GM23338 (cell line): ENCODE data around the gene NOS2. TPM values are rescaled to one million over a fixed set of nuclear protein-coding genes. Genes with fewer than 3 reads are reported as not detected.

ENCODE experiments used
- ATAC-seq: fragments of 200-7000 bp; cut with Tn5 transposase; 3 replicates; pipeline ENCODE4 v1.9.1; 2020
- DNase-seq: peaks from one replicate; pipeline ENCODE4 v3.0.0-alpha.2; 2015; ENCODE audit warnings: low spot score
- H2AFZ ChIP-seq: fragments of 200-600 bp; sonication (generic); 2 replicates; pipeline ENCODE4 v1.8.0; 2016; ENCODE audit warnings: antibody characterized with exemption, mild to moderate bottlenecking, moderate library complexity
- H3F3A ChIP-seq: fragments of 200-600 bp; sonication (generic); replicated peaks from 2 replicates; pipeline ENCODE4 v1.8.0; 2017; ENCODE audit warnings: antibody characterized with exemption, mixed run types, low read depth
- H3K27ac ChIP-seq: fragments of 200-600 bp; sonication (generic); 2 replicates; pipeline ENCODE4 v1.6.1; 2016; ENCODE audit warnings: low read depth
- H3K27me3 ChIP-seq: fragments of 200-600 bp; sonication (generic); 2 replicates; pipeline ENCODE4 v1.8.0; 2016; ENCODE audit warnings: mild to moderate bottlenecking, mixed run types, moderate library complexity; ENCODE audit not compliant: insufficient read depth
- H3K36me3 ChIP-seq: fragments of 200-600 bp; sonication (generic); 2 replicates; pipeline ENCODE4 v1.8.0; 2016; ENCODE audit warnings: mild to moderate bottlenecking; ENCODE audit not compliant: insufficient read depth
- H3K4me1 ChIP-seq: fragments of 200-600 bp; sonication (generic); 2 replicates; pipeline ENCODE4 v1.8.0; 2016; ENCODE audit warnings: mild to moderate bottlenecking, moderate library complexity; ENCODE audit not compliant: insufficient read depth
- H3K4me2 ChIP-seq: fragments of 200-600 bp; sonication (generic); 2 replicates; pipeline ENCODE4 v1.7.1; 2017; ENCODE audit warnings: mixed run types
- H3K4me3 ChIP-seq: fragments of 200-600 bp; sonication (generic); 2 replicates; pipeline ENCODE4 v1.6.1; 2016; ENCODE audit warnings: mixed run types
- H3K79me2 ChIP-seq: fragments of 200-600 bp; sonication (generic); replicated peaks from 2 replicates; pipeline ENCODE4 v1.8.0; 2017; ENCODE audit warnings: mild to moderate bottlenecking; ENCODE audit not compliant: insufficient read depth
- H3K9me2 ChIP-seq: fragments of 200-600 bp; sonication (generic); 2 replicates; pipeline ENCODE4 v1.8.0; 2017; ENCODE audit not compliant: insufficient read depth
- H4K20me1 ChIP-seq: fragments of 200-600 bp; sonication (generic); replicated peaks from 2 replicates; pipeline ENCODE4 v1.8.0; 2017; ENCODE audit warnings: mild to moderate bottlenecking; ENCODE audit not compliant: insufficient read depth
- H3K27ac Mint-ChIP-seq: 2 replicates; pipeline ENCODE4 v1.8.0; 2020; ENCODE audit warnings: inconsistent platforms, mild to moderate bottlenecking, moderate library complexity, mixed read lengths
- H3K27me3 Mint-ChIP-seq: 3 replicates; pipeline ENCODE4 v1.8.0; 2022; ENCODE audit warnings: low read depth, mild to moderate bottlenecking, moderate library complexity, mixed read lengths, inconsistent platforms; ENCODE audit not compliant: insufficient read depth, poor library complexity
- H3K36me3 Mint-ChIP-seq: 3 replicates; pipeline ENCODE4 v1.8.0; 2021; ENCODE audit warnings: low read depth, mild to moderate bottlenecking, inconsistent platforms, moderate library complexity, mixed read lengths
- H3K4me1 Mint-ChIP-seq: 3 replicates; pipeline ENCODE4 v1.8.0; 2020; ENCODE audit warnings: mild to moderate bottlenecking, inconsistent platforms, mixed read lengths
- H3K4me3 Mint-ChIP-seq: 3 replicates; pipeline ENCODE4 v1.8.0; 2021; ENCODE audit warnings: moderate library complexity, mild to moderate bottlenecking, inconsistent platforms, mixed read lengths
- H3K9me3 Mint-ChIP-seq: 3 replicates; pipeline ENCODE4 v1.8.0; 2020; ENCODE audit warnings: moderate library complexity, mild to moderate bottlenecking, inconsistent platforms, mixed read lengths
- CREB1 ChIP-seq: fragments of 250-450 bp; sonication (Bioruptor Pico); IDR thresholded peaks from 2 replicates; pipeline ENCODE4 v1.5.0; 2020; ENCODE audit warnings: low read depth, mild to moderate bottlenecking, moderate library complexity
- EZH2 ChIP-seq: fragments of 200-600 bp; sonication (generic); IDR thresholded peaks from one replicate; pipeline ENCODE4 v1.8.0; 2017; ENCODE audit warnings: antibody characterized with exemption, mild to moderate bottlenecking, low read depth; ENCODE audit not compliant: unreplicated experiment
- NANOG ChIP-seq: IDR thresholded peaks from 2 replicates; pipeline ENCODE4 v1.6.1; 2016; ENCODE audit warnings: antibody characterized with exemption, borderline replicate concordance
- POLR2AphosphoS5 ChIP-seq: IDR thresholded peaks from 2 replicates; pipeline ENCODE4 v1.6.1; 2016; ENCODE audit warnings: antibody characterized with exemption, low read depth
- STAT1 ChIP-seq: IDR thresholded peaks from one replicate; pipeline ENCODE4 v1.6.1; 2016; ENCODE audit warnings: antibody characterized with exemption; ENCODE audit not compliant: unreplicated experiment
- ZNF114 ChIP-seq: fragments of 250-450 bp; sonication (Bioruptor Pico); IDR thresholded peaks from 2 replicates; pipeline ENCODE4 v1.5.0; 2020; ENCODE audit warnings: mild to moderate bottlenecking, moderate library complexity
- polyA plus RNA-seq: library from polyadenylated mRNA; unstranded; fragments of >200 nt; fragmentation: Nextera tagmentation; extraction: Ambion mirVana; gene quantifications from 2 replicates; pipeline ENCODE4 v1.2.1, GENCODE V29; 2016
- total RNA-seq: library from RNA; depleted of rRNA; stranded (reverse); fragments of >200 nt; shearing (Covaris generic); gene quantifications from 2 replicates; pipeline ENCODE4 v1.2.3, GENCODE V29; 2014
- TF ChIP-seq, protein P1 (sequence below): IDR thresholded peaks from one replicate; pipeline ENCODE4 v1.6.1; 2018; ENCODE audit warnings: antibody characterized with exemption; ENCODE audit not compliant: unreplicated experiment
- TF ChIP-seq, protein P2 (sequence below): IDR thresholded peaks from 2 replicates; pipeline ENCODE4 v1.6.1; 2016; ENCODE audit warnings: antibody characterized with exemption
- TF ChIP-seq, protein P3 (sequence below), 2 experiments: fragments of 200-600 bp in 1 of 2; sonication (generic) in 1 of 2; conservative IDR thresholded peaks; 2 replicates each; pipeline versions ENCODE4 v1.5.1 to v1.6.1; 2016 to 2017; ENCODE audit warnings: antibody characterized with exemption in 2 of 2, low read depth in 2 of 2, mild to moderate bottlenecking in 2 of 2, moderate library complexity in 1 of 2

NOS2 gene
- total and polyA plus RNA-seq, 2 experiments from 2014 or later, result 0.44 to 2.7 TPM

- H3K27me3 Mint-ChIP-seq, result peaks cover 17% of the 10 kb centered on the region
- H3K79me2 ChIP-seq, result no peaks in the 10 kb centered on the region
Measured at GRCh38 chr17:27798376-27798775, 2.0 kb downstream of the NOS2 start.

More at GRCh38 chr17:27798376-27798775, 2.0 kb downstream of the NOS2 start:
- no peak for DNase-seq
- no peaks in the 10 kb centered on the region for H3K9me2 ChIP-seq
- ATAC-seq, result no peak
- Mint-ChIP-seq H3K36me3 (no peaks in the 10 kb centered on the region), H3K4me1 (peaks cover 3% of the 10 kb centered on the region; the same call in 2 of the 3 replicates), H3K4me3 (no peak overlapping the region), H3K9me3 (no peaks in the 10 kb centered on the region), H3K27ac (no peak overlapping the region)
- H2AFZ ChIP-seq, result no peak overlapping the region
- H3K4me2 ChIP-seq, result no peak overlapping the region
- no peaks in the 10 kb centered on the region for H3K36me3 ChIP-seq
- TF ChIP-seq, protein P1, sequence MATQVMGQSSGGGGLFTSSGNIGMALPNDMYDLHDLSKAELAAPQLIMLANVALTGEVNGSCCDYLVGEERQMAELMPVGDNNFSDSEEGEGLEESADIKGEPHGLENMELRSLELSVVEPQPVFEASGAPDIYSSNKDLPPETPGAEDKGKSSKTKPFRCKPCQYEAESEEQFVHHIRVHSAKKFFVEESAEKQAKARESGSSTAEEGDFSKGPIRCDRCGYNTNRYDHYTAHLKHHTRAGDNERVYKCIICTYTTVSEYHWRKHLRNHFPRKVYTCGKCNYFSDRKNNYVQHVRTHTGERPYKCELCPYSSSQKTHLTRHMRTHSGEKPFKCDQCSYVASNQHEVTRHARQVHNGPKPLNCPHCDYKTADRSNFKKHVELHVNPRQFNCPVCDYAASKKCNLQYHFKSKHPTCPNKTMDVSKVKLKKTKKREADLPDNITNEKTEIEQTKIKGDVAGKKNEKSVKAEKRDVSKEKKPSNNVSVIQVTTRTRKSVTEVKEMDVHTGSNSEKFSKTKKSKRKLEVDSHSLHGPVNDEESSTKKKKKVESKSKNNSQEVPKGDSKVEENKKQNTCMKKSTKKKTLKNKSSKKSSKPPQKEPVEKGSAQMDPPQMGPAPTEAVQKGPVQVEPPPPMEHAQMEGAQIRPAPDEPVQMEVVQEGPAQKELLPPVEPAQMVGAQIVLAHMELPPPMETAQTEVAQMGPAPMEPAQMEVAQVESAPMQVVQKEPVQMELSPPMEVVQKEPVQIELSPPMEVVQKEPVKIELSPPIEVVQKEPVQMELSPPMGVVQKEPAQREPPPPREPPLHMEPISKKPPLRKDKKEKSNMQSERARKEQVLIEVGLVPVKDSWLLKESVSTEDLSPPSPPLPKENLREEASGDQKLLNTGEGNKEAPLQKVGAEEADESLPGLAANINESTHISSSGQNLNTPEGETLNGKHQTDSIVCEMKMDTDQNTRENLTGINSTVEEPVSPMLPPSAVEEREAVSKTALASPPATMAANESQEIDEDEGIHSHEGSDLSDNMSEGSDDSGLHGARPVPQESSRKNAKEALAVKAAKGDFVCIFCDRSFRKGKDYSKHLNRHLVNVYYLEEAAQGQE, result no peak
- TF ChIP-seq CREB1 (CRISPR knock-in tag) (no peak), POLR2AphosphoS5 (no peak), STAT1 (no peak), NANOG (no peak), ZNF114 (CRISPR knock-in tag) (no peak), EZH2 (no peak)
- TF ChIP-seq, protein P2, sequence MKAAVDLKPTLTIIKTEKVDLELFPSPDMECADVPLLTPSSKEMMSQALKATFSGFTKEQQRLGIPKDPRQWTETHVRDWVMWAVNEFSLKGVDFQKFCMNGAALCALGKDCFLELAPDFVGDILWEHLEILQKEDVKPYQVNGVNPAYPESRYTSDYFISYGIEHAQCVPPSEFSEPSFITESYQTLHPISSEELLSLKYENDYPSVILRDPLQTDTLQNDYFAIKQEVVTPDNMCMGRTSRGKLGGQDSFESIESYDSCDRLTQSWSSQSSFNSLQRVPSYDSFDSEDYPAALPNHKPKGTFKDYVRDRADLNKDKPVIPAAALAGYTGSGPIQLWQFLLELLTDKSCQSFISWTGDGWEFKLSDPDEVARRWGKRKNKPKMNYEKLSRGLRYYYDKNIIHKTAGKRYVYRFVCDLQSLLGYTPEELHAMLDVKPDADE, result no peak
- TF ChIP-seq, protein P3, sequence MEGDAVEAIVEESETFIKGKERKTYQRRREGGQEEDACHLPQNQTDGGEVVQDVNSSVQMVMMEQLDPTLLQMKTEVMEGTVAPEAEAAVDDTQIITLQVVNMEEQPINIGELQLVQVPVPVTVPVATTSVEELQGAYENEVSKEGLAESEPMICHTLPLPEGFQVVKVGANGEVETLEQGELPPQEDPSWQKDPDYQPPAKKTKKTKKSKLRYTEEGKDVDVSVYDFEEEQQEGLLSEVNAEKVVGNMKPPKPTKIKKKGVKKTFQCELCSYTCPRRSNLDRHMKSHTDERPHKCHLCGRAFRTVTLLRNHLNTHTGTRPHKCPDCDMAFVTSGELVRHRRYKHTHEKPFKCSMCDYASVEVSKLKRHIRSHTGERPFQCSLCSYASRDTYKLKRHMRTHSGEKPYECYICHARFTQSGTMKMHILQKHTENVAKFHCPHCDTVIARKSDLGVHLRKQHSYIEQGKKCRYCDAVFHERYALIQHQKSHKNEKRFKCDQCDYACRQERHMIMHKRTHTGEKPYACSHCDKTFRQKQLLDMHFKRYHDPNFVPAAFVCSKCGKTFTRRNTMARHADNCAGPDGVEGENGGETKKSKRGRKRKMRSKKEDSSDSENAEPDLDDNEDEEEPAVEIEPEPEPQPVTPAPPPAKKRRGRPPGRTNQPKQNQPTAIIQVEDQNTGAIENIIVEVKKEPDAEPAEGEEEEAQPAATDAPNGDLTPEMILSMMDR (conservative IDR thresholded peaks at IDR 0.05; ENCODE audit: low read depth in 2 of 2), result no peak
- no peaks in the 10 kb centered on the region for H4K20me1 ChIP-seq
- peaks cover 5% of the 10 kb centered on the region for H3K4me1 ChIP-seq
- 0 out of 2 replicates have a peak, but pooled peaks cover 4% of the 10 kb centered on the region for H3F3A ChIP-seq
- no peak overlapping the region for H3K27ac ChIP-seq
- peaks cover 16% of the 10 kb centered on the region for H3K27me3 ChIP-seq
- H3K4me3 ChIP-seq, result no peak overlapping the region
